Suprapubic skin (tissue), 4 donors: ENCODE measurements around the gene PUM2. TPM values are rescaled to one million over a fixed set of nuclear protein-coding genes. Genes with fewer than 3 reads are reported as not detected.
A peak's percentile ranks its signal among the peaks of the same experiment; 100 is the strongest.

Source experiments
- DNase-seq, 2 donors: peaks; one replicate each; pipeline ENCODE4 v3.0.0-alpha.2; 2019; ENCODE audit warnings: low spot score in 2 of 2
- H3K27ac ChIP-seq: fragments of 200-600 bp; sonication (generic); one replicate; pipeline ENCODE4 v1.5.1; 2019
- H3K27me3 ChIP-seq: fragments of 200-600 bp; sonication (generic); one replicate; pipeline ENCODE4 v1.5.1; 2019
- H3K36me3 ChIP-seq: fragments of 200-600 bp; sonication (generic); one replicate; pipeline ENCODE4 v1.5.1; 2019
- H3K4me1 ChIP-seq: fragments of 200-600 bp; sonication (generic); one replicate; pipeline ENCODE4 v1.5.1; 2019
- H3K4me3 ChIP-seq: fragments of 200-600 bp; sonication (generic); one replicate; pipeline ENCODE4 v1.5.1; 2019; ENCODE audit warnings: mild to moderate bottlenecking
- H3K9me3 ChIP-seq: fragments of 200-600 bp; sonication (generic); one replicate; pipeline ENCODE4 v1.5.1; 2019
- CTCF ChIP-seq, 2 donors: fragments of 200-600 bp in 1 of 2; fragments of 450-650 bp in 1 of 2; sonication (generic) in 1 of 2; IDR thresholded peaks; one replicate each; pipeline ENCODE4 v1.5.1; 2016 to 2019; ENCODE audit warnings: antibody characterized with exemption in 2 of 2, mild to moderate bottlenecking in 1 of 2, moderate library complexity in 1 of 2
- EP300 ChIP-seq: sonication (generic); formaldehyde crosslinking; IDR thresholded peaks from one replicate; pipeline ENCODE4 v1.6.1; 2017; ENCODE audit warnings: antibody characterized with exemption
- POLR2A ChIP-seq, 2 donors: fragments of 450-650 bp; IDR thresholded peaks; one replicate each; pipeline ENCODE4 v1.6.1; 2017; ENCODE audit warnings: antibody characterized with exemption in 2 of 2, mild to moderate bottlenecking in 2 of 2, moderate library complexity in 2 of 2
- POLR2AphosphoS5 ChIP-seq, 3 donors: sonication (generic); formaldehyde crosslinking; IDR thresholded peaks; one replicate each; pipeline ENCODE4 v1.6.1; 2017; ENCODE audit warnings: antibody characterized with exemption in 3 of 3
- WGBS: methylation state at CpG from one replicate; pipeline ENCODE4 v1.1.5; 2018; 5-methylcytosine and 5-hydroxymethylcytosine counted together
- total RNA-seq, 4 donors: library from RNA; depleted of rRNA; stranded (reverse); fragments of >200 nt; gene quantifications; one replicate each; pipeline ENCODE4 v1.1.0, GENCODE V29; 2016

The PUM2 gene
- total RNA-seq, 4 donors from 2014 or later = 78.9 to 108 (median 99.0) TPM

GRCh38 chr2:20359096-20359495, 8.5 kb upstream of the PUM2 start:
- WGBS = 94% methylated on average over 6 of the region's 6 CpGs
- Histone ChIP-seq H3K4me3 (no peak overlapping the region), H3K27me3 (no peaks in the 10 kb centered on the region), H3K36me3 (no peaks in the 10 kb centered on the region), H3K4me1 (peaks cover 27% of the 10 kb centered on the region), H3K27ac (no peak overlapping the region), H3K9me3 (no peaks in the 10 kb centered on the region)
- no peak for DNase-seq
- no peak for TF ChIP-seq POLR2A (IDR thresholded peaks at IDR 0.05)
- TF ChIP-seq POLR2AphosphoS5 (IDR thresholded peaks at IDR 0.05) = no peak
- TF ChIP-seq CTCF (IDR thresholded peaks at IDR 0.05) = no peak
- no peak for TF ChIP-seq EP300

GRCh38 chr2:20357638-20358389, 7.2 kb upstream of the PUM2 start:
- Histone ChIP-seq H3K27me3 (no peaks in the 10 kb centered on the region), H3K36me3 (no peaks in the 10 kb centered on the region), H3K4me3 (no peak overlapping the region), H3K9me3 (no peaks in the 10 kb centered on the region), H3K4me1 (peaks cover 39% of the 10 kb centered on the region), H3K27ac (no peak overlapping the region)
- no peak for DNase-seq
- 85% methylated on average over 13 of the region's 13 CpGs for WGBS
- TF ChIP-seq CTCF (IDR thresholded peaks at IDR 0.05) (no peak), POLR2AphosphoS5 (IDR thresholded peaks at IDR 0.05) (no peak), POLR2A (IDR thresholded peaks at IDR 0.05) (no peak), EP300 (no peak)

- no peak for DNase-seq
- Histone ChIP-seq H3K4me1 (peaks cover 56% of the 10 kb centered on the region), H3K9me3 (no peaks in the 10 kb centered on the region), H3K4me3 (no peak overlapping the region), H3K27ac (peak overlapping the region; percentile 32), H3K36me3 (no peaks in the 10 kb centered on the region), H3K27me3 (no peaks in the 10 kb centered on the region)
- 42% methylated on average over 3 of the region's 3 CpGs for WGBS
- TF ChIP-seq POLR2A (IDR thresholded peaks at IDR 0.05) (no peak), POLR2AphosphoS5 (IDR thresholded peaks at IDR 0.05) (peak in 1 of 3 donors; percentile 67), EP300 (no peak), CTCF (IDR thresholded peaks at IDR 0.05) (no peak)
Measured at GRCh38 chr2:20356042-20356441, 5.4 kb upstream of the PUM2 start.

GRCh38 chr2:20355131-20355530, 4.5 kb upstream of the PUM2 start:
- TF ChIP-seq POLR2AphosphoS5 (IDR thresholded peaks at IDR 0.05) (no peak), CTCF (IDR thresholded peaks at IDR 0.05) (no peak), POLR2A (IDR thresholded peaks at IDR 0.05) (no peak), EP300 (no peak)
- Histone ChIP-seq H3K9me3 (no peaks in the 10 kb centered on the region), H3K4me3 (no peak overlapping the region), H3K27ac (peak overlapping the region; percentile 32), H3K4me1 (peaks cover 56% of the 10 kb centered on the region), H3K36me3 (no peaks in the 10 kb centered on the region), H3K27me3 (no peaks in the 10 kb centered on the region)
- no peak for DNase-seq
- WGBS = 86% methylated on average over 2 of the region's 2 CpGs

GRCh38 chr2:20353241-20353992, 2.8 kb upstream of the PUM2 start:
- no peaks in the 10 kb centered on the region for H3K9me3 ChIP-seq
- no peak for TF ChIP-seq EP300
- no peak for TF ChIP-seq POLR2AphosphoS5 (IDR thresholded peaks at IDR 0.05)
- TF ChIP-seq POLR2A (IDR thresholded peaks at IDR 0.05) = no peak
- TF ChIP-seq CTCF (IDR thresholded peaks at IDR 0.05) = no peak
- H3K36me3 ChIP-seq = no peaks in the 10 kb centered on the region
- H3K27me3 ChIP-seq = no peaks in the 10 kb centered on the region
- H3K4me3 ChIP-seq = no peak overlapping the region
- peaks cover 69% of the 10 kb centered on the region for H3K4me1 ChIP-seq
- peak overlapping the region; percentile 99 for H3K27ac ChIP-seq
- DNase-seq = no peak
- 52% methylated on average over 9 of the region's 9 CpGs for WGBS
